HT1080 (cell line): ENCODE measurements around the gene UBE2V1. TPM values are rescaled to one million over a fixed set of nuclear protein-coding genes. Genes with fewer than 3 reads are reported as not detected.
"Not testable (repeated sequence)": the region's sequence is repeated elsewhere in the genome, so short reads cannot be mapped to it uniquely, and the experiment has no call there.

ENCODE experiments used
- DNase-seq: peaks from one replicate; pipeline ENCODE4 v3.0.0-alpha.2; 2015; ENCODE audit warnings: low read depth
- total RNA-seq: library from RNA; depleted of rRNA; stranded (reverse); fragments of >200 nt; shearing (Covaris generic); gene quantifications from 2 replicates; pipeline ENCODE4 v1.2.3, GENCODE V29; 2014

The UBE2V1 gene
- total RNA-seq, 1 experiment from 2014 or later = 66.9 TPM

GRCh38 chr20:50097843-50098242 lies 15.1 kb downstream of the UBE2V1 start:
- no peak for DNase-seq

GRCh38 chr20:50096237-50096636 lies 16.7 kb downstream of the UBE2V1 start:
- no peak for DNase-seq

GRCh38 chr20:50095476-50096078 lies 17.4 kb downstream of the UBE2V1 start:
- DNase-seq = no peak

GRCh38 chr20:50094522-50094921 lies 18.4 kb downstream of the UBE2V1 start:
- DNase-seq = no peak

GRCh38 chr20:50093240-50093639 lies 19.7 kb downstream of the UBE2V1 start:
- no peak for DNase-seq

- DNase-seq = no peak
Measured at GRCh38 chr20:50092436-50092835, 20.5 kb downstream of the UBE2V1 start.

- no peak for DNase-seq
Measured at GRCh38 chr20:50089787-50090177, 23.2 kb downstream of the UBE2V1 start.

- no peak for DNase-seq
Measured at GRCh38 chr20:50089140-50089786, 23.7 kb downstream of the UBE2V1 start.

- DNase-seq = no peak
Measured at GRCh38 chr20:50088022-50088421, 24.9 kb downstream of the UBE2V1 start.

GRCh38 chr20:50085481-50086365 lies 27.2 kb downstream of the UBE2V1 start:
- peak; percentile 45 for DNase-seq

- no peak for DNase-seq
Measured at GRCh38 chr20:50085146-50085480, 27.8 kb downstream of the UBE2V1 start.

- DNase-seq = no peak
Measured at GRCh38 chr20:50083034-50083433, 29.9 kb downstream of the UBE2V1 start.

- DNase-seq = not testable (repeated sequence)
Measured at GRCh38 chr20:50082056-50082455, 30.9 kb downstream of the UBE2V1 start.

GRCh38 chr20:50077818-50078601 lies 34.9 kb downstream of the UBE2V1 start:
- no peak for DNase-seq

GRCh38 chr20:50073500-50073899 lies 39.5 kb downstream of the UBE2V1 start:
- DNase-seq = no peak

GRCh38 chr20:50071039-50071888 lies 41.7 kb downstream of the UBE2V1 start:
- peak; percentile 82 for DNase-seq

GRCh38 chr20:50070361-50070760 lies 42.6 kb downstream of the UBE2V1 start:
- DNase-seq = no peak

- no peak for DNase-seq
Measured at GRCh38 chr20:50068041-50068651, 44.8 kb downstream of the UBE2V1 start.

- DNase-seq = no peak
Measured at GRCh38 chr20:50067461-50067860, 45.5 kb downstream of the UBE2V1 start.

GRCh38 chr20:50067018-50067417 lies 45.9 kb downstream of the UBE2V1 start:
- no peak for DNase-seq
